ENCODE data around the gene PDE2A.

The PDE2A gene

GRCh38 chr11:72673943-72674828 is at the start of gene PDE2A:
PDE2A (minus strand) TSS chr11:72674422; CDS start chr11:72674207, 215 bp downstream.
- DNase-seq = no peak

- DNase-seq = no peak
Observed at GRCh38 chr11:72723508-72723907, 49.3 kb upstream of the PDE2A start.

GRCh38 chr11:72722050-72722748 is 48.0 kb upstream of the PDE2A start:
- DNase-seq = peak; percentile 71 to 76 (median 74)

GRCh38 chr11:72721689-72722049 is 47.4 kb upstream of the PDE2A start:
- DNase-seq = peak in 1 of 4 experiments; percentile 13

GRCh38 chr11:72721276-72721675 is 47.1 kb upstream of the PDE2A start:
- no peak for DNase-seq

GRCh38 chr11:72720784-72721183 is 46.6 kb upstream of the PDE2A start:
- no peak for DNase-seq

GRCh38 chr11:72720047-72720446 is 45.8 kb upstream of the PDE2A start:
- DNase-seq = no peak

GRCh38 chr11:72719551-72719950 is 45.3 kb upstream of the PDE2A start:
- no peak for DNase-seq

GRCh38 chr11:72719144-72719543 is 44.9 kb upstream of the PDE2A start:
- no peak for DNase-seq

GRCh38 chr11:72718101-72718501 is 43.9 kb upstream of the PDE2A start:
- DNase-seq = no peak

- no peak for DNase-seq
Observed at GRCh38 chr11:72716788-72717435, 42.7 kb upstream of the PDE2A start.

GRCh38 chr11:72716290-72716689 is 42.1 kb upstream of the PDE2A start:
- DNase-seq = no peak

GRCh38 chr11:72712841-72713240 is 38.6 kb upstream of the PDE2A start:
- DNase-seq = no peak

GRCh38 chr11:72712168-72712751 is 38.0 kb upstream of the PDE2A start:
- no peak for DNase-seq

GRCh38 chr11:72711141-72711540 is 36.9 kb upstream of the PDE2A start:
- DNase-seq = no peak

GRCh38 chr11:72710278-72710677 is 36.1 kb upstream of the PDE2A start:
- no peak for DNase-seq

- DNase-seq = no peak
Observed at GRCh38 chr11:72709478-72710238, 35.4 kb upstream of the PDE2A start.

GRCh38 chr11:72707032-72707431 is 32.8 kb upstream of the PDE2A start:
- DNase-seq = no peak

- DNase-seq = no peak
Observed at GRCh38 chr11:72706579-72706978, 32.4 kb upstream of the PDE2A start.

- no peak for DNase-seq
Observed at GRCh38 chr11:72705442-72706365, 31.5 kb upstream of the PDE2A start.

- no peak for DNase-seq
Observed at GRCh38 chr11:72704783-72705265, 30.6 kb upstream of the PDE2A start.

Measured in activated CD4-positive, CD25-positive, alpha-beta regulatory T cell (primary cell).